Stimulated activated CD8-positive, alpha-beta memory T cell treated with anti-CD3 and anti-CD28 coated beads, Interleukin-4, amount 100 ng/mL, for 48 hours (primary cell): ENCODE results near the gene TBC1D10A.

ENCODE experiments used
- DNase-seq: peaks from one replicate; pipeline ENCODE4 v3.0.0-alpha.2; 2020

The TBC1D10A gene

DNA sequence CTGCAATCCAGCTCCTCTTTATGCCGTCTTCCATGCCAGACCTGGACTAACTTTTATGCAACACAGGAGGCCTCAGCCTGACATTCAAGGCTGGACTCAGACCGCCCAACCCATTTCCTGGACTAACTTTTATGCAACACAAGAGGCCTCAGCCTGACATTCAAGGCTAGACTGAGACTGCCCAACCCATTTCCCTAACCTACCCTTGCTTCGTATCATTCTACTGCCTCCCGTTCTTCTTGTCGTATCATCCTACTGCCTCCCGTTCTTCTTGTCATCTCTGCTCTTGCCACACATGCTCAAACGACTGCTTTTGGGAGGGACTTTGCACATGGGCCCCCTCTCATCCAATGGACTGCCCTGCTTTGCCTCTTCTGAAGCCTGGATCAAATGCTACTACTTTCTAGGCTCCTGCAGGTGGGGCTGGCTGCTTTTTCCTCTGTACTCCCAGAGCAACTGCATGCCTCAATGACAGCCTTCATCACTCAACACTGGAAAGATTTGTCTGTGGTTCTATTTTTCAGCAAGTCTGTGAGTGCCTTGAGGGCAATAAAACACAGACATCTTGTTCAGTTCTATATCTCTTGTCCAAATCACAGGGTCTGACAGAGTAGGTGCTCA, 7.8 kb downstream of the TBC1D10A start:
- DNase-seq, result no peak

DNA sequence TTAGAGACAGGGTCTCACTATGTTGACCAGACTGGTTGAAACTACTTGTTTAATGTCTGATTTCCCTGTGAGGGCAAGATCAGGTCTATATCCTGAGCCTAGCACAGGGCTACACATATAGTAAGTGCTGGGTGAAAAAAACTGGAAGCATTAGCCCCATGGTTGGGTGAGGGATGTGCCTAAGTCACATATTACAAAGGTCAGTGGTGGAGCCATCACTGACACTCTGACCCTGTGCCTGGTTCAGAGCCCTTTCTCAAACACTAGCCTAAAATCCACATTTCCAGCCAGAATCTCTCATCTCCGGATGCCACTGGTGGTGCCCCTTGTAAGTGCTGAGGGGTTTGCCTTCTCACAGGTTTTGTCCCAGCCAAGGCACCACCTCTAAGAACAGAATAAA, 9.0 kb downstream of the TBC1D10A start:
- no peak for DNase-seq

- no peak for DNase-seq
These were observed 10.7 kb downstream of the TBC1D10A start for GRCh38 chr22:30315962-30316576.

DNA sequence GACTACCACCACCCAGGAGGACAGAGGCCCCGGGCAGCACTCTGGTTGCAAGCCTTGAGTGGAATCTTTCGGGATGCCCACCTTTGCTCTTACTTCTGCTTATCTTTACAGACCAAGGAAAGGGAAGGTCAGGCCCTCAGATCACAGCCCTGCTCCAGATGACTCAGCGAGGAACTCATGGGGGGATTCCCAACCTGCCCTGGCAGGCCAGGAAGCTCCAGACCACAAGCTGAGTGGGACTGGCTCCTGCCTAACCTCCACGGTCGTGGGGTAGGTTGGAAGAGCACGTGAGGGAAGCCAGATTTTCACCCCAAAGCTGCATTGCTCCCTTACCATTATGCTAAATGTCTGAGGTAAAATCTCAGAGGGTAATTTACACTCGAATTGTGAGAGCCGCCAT, 11.8 kb downstream of the TBC1D10A start:
- peak; percentile 63 for DNase-seq

GRCh38 chr22:30313527-30314363, 13.0 kb downstream of the TBC1D10A start:
- no peak for DNase-seq

DNA sequence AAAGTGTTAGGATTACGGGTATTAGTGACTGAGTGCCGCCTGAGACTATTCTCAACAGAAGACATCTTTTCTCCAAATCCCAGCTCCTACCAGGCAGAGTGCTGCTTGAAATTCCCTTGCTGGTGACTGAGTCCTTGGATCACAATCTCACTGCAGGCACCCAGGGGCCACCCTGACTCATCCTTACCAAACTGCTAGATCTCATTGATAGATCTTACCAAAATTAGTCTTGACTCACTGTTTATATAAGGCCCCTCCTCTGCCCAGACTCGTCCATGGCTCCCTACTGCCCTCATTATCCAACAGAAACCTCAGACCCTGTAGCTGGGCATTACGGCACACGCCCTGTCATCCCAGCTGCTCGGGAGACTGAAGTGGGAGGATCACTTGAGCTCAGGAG, 14.7 kb downstream of the TBC1D10A start:
- DNase-seq, result no peak

DNA sequence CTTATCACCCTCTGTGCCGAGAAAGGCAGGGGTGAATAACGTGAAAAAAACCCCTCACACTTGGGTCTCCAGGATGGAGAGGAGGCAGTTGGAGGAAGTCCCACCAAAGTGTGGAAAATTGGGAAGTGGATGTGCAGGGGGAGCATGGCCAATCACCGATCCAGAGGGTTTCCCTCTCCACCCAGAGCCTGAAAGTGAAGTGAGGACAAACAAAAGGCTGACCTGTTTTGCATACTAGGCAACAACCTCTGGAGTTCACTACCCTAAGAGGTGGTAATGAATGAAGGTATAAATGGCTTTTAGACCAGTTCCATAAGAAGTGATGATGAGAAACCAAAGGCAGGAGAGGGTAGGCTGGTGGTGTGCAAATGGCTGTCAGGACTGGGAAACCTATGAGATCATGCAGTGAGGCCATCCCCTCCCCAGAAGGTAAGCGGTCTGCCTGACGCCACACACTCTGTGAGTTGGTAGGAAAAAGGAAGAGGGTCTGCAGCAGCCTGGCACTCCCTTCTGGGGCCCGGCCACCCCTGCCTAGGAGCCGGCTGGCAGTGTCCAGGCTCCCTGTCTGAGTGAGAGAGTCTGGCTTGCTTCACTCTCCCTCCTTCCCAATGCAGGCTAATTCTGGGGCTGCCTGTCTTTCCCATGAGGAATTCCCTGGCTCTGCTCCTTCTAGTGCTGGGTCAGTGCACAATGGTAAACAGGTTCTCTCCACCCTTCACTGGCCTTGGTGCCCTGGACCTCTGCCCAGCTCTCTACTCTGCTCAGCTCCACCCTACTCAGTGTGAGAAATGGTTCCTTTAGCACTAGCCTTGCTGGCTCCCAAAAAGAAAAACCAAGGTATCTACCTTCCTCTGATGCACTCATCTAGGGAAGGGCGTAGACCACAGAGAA, 15.6 kb downstream of the TBC1D10A start:
- no peak for DNase-seq

DNA sequence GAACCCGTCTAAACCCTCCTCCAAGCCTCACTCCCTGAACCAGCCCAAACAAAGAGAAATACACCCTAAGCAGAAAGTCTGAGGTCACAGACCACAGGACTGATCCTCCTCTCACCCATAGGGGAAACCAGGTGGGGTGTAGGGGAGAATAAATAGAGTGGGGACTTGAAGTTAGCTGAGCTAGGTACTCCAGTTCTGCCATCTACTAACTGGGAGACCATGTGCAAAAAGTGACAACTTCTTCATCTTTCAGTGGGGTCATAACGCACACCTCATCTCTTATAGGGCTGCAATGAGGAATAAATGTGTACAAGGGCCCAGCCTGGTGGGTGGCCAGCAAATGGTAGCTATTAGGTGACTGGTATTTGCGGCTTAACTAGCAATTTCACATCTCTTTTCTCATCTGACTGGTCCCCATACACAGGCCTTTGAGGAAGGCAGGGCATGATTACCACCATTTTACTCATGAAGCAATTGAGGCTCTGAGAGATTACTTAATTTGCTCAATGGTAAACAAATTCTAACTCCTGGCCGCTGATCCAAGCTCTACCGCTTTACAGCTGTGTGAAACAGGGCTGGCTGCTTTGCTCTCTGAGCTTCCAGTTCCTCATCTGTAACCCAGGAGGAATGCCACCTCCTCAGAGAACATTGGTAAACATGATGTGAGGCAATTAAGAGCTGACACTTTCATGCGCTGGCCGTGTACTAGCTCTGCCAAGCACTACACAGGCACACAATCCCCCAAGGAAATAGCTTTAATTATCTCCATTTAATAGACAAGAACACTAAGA, 16.6 kb downstream of the TBC1D10A start:
- DNase-seq, result no peak

DNA sequence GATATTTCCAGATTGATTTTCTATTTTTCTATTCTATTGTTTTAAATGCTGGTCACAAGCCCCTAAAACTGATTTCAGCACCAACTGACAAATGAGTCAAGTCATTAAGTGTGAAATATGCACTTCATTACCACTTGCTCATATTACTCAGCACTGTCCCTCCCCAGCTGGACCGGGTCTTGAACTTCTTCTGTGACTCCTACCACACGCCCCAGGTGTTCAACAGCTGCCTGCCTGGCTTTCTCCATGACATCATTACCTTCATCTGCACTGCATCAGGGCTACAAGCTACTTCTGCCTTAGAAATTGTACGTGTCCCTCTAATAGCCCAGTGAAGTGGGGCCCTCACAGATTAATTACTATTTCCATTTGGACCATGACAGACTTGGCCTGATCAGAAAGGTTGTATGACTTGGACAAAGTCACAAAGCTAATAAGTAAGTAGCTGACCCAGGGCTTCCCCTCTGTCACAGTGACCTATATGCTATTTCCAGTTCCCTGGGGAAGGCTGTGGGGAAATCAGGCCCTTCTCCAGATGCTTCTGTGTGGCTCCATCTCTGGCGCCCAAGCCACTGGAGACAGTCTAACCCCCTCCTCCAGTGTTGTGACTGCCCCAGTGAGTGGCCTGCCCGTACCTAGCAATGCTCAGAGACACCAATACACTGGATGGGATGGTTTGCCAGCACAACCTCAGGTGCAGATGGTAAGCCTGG, 18.1 kb downstream of the TBC1D10A start:
- DNase-seq, result no peak

GRCh38 chr22:30308093-30308492, 18.6 kb downstream of the TBC1D10A start:
- no peak for DNase-seq

GRCh38 chr22:30307041-30307574, 19.6 kb downstream of the TBC1D10A start:
- no peak for DNase-seq

DNA sequence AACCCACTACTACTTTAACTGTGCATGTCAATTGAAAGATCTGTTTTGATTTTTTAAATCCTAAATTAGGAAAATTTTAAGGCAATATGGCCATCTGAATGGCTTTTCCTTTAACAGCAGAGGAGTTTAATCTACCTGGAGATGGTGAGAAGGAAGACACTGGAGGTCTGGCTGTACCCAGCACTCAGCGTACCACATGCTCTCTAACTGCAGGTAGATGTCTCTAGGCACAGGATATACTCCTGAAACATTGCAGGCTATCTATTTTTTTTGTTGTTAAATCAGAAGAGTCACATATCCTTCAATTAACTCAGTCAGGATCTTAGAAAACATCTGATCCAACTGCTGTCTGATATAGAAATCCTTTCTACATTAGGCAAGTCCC, 20.1 kb downstream of the TBC1D10A start:
- DNase-seq, result no peak

- DNase-seq, result no peak
These were observed 20.7 kb downstream of the TBC1D10A start for GRCh38 chr22:30305906-30306626.

GRCh38 chr22:30305519-30305905, 21.2 kb downstream of the TBC1D10A start:
- DNase-seq, result no peak

DNA sequence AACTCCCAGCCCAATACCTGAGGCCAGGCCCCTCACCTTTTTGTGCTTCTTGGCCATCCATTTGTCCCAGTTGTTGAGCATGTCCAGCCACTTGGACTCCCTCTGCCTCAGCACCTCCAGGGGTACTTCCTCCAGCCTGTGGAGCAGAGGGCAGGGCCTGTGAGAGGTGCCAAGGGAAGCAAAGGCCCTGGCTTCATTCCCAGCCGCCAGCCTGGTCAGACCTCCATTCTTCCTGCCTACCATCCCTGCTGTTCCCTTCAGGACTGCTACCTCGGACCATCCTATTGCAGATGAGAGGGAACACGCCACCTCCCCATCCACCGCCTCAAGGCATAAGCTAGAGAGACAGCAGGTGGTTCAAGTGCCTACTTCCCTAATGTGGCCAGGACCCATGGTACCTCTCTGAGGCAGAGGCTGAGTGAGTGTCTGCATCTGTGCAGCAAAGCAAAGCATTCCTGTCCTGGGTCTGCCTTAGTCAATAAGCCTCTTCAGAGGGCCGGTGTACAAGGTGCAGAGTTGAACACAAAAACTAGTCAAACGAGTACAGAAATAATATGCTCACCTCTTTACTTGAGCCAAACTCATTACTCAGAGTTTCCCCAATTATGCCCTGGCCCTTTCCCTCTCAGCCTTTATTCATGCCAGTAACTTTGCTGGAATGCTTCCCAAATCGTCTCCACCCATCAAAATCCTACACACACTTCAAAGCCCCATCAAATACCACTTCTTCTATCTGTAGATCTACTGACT, 22.1 kb downstream of the TBC1D10A start:
- no peak for DNase-seq

- no peak for DNase-seq
These were observed 24.0 kb downstream of the TBC1D10A start for GRCh38 chr22:30302810-30303138.

- no peak for DNase-seq
These were observed 24.5 kb downstream of the TBC1D10A start for GRCh38 chr22:30301995-30302809.

GRCh38 chr22:30299322-30299721, 27.4 kb downstream of the TBC1D10A start:
- DNase-seq, result no peak
